Brain microvascular endothelial cell (primary cell): ENCODE results near the gene RAB28.

ENCODE experiments used
- DNase-seq: peaks from one replicate; pipeline ENCODE4 v3.0.0-alpha.2; 2020
- H3K27ac ChIP-seq: fragments of 250-450 bp; sonication (Bioruptor Pico); 2 replicates; pipeline ENCODE4 v1.5.1; 2020; ENCODE audit warnings: mild to moderate bottlenecking, moderate library complexity
- H3K27me3 ChIP-seq: fragments of 250-450 bp; sonication (Bioruptor Pico); replicated peaks from 2 replicates; pipeline ENCODE4 v1.5.1; 2020; ENCODE audit warnings: mild to moderate bottlenecking
- H3K36me3 ChIP-seq: fragments of 250-450 bp; sonication (Bioruptor Pico); replicated peaks from 2 replicates; pipeline ENCODE4 v1.5.1; 2020; ENCODE audit warnings: mild to moderate bottlenecking
- H3K4me3 ChIP-seq: 2 replicates; pipeline ENCODE4 v1.5.1; 2011; ENCODE audit warnings: low read depth, mild to moderate bottlenecking, control low read depth, low read length, moderate library complexity
- CTCF ChIP-seq: IDR thresholded peaks from 2 replicates; pipeline ENCODE4 v1.5.1; 2011; ENCODE audit warnings: low read depth, mild to moderate bottlenecking, moderate library complexity, low read length, control low read depth, inconsistent platforms; ENCODE audit errors: missing control alignments
- in situ Hi-C: cut with HindIII; loops from 2 replicates; pipeline ENCODE4 v1.10.0; 2017; ENCODE audit warnings: low sequenced_read_pairs, low pct_ligation_motif_present

RAB28 gene

GRCh38 chr4:13344216-13344615 is 139.9 kb downstream of the RAB28 start:
- Histone ChIP-seq H3K27ac (no peak overlapping the region), H3K4me3 (no peak overlapping the region), H3K27me3 (no peaks in the 10 kb centered on the region), H3K36me3 (no peaks in the 10 kb centered on the region)
- no peak for DNase-seq
- in situ Hi-C loops: no loop called here
- no peak for TF ChIP-seq CTCF

GRCh38 chr4:13340672-13341071 is 143.5 kb downstream of the RAB28 start:
- Histone ChIP-seq H3K27me3 (no peaks in the 10 kb centered on the region), H3K4me3 (no peak overlapping the region), H3K36me3 (no peaks in the 10 kb centered on the region), H3K27ac (no peak overlapping the region)
- no peak for DNase-seq
- TF ChIP-seq CTCF: no peak
- in situ Hi-C loops: no loop called here

GRCh38 chr4:13331827-13332226 is 152.3 kb downstream of the RAB28 start:
- no peak for DNase-seq
- no peak overlapping the region for H3K27ac ChIP-seq
- TF ChIP-seq CTCF: no peak
- no peaks in the 10 kb centered on the region for H3K36me3 ChIP-seq
- in situ Hi-C loops: no loop called here
- H3K4me3 ChIP-seq: no peak overlapping the region
- H3K27me3 ChIP-seq: no peaks in the 10 kb centered on the region

GRCh38 chr4:13329963-13330362 is 154.2 kb downstream of the RAB28 start:
- H3K4me3 ChIP-seq: no peak overlapping the region
- no peaks in the 10 kb centered on the region for H3K27me3 ChIP-seq
- no peak overlapping the region for H3K27ac ChIP-seq
- in situ Hi-C loops: no loop called here
- TF ChIP-seq CTCF: no peak
- H3K36me3 ChIP-seq: no peaks in the 10 kb centered on the region
- no peak for DNase-seq

- no peaks in the 10 kb centered on the region for H3K36me3 ChIP-seq
- no peaks in the 10 kb centered on the region for H3K27me3 ChIP-seq
- H3K27ac ChIP-seq: no peak overlapping the region
- in situ Hi-C loops: no loop called here
- H3K4me3 ChIP-seq: no peak overlapping the region
- no peak for TF ChIP-seq CTCF
- no peak for DNase-seq
Observed at GRCh38 chr4:13329340-13329850, 154.7 kb downstream of the RAB28 start.

GRCh38 chr4:13328591-13328990 is 155.5 kb downstream of the RAB28 start:
- in situ Hi-C loops: no loop called here
- no peak for DNase-seq
- no peak overlapping the region for H3K4me3 ChIP-seq
- no peaks in the 10 kb centered on the region for H3K36me3 ChIP-seq
- no peaks in the 10 kb centered on the region for H3K27me3 ChIP-seq
- no peak overlapping the region for H3K27ac ChIP-seq
- TF ChIP-seq CTCF: no peak
